GM03348 (cell line): ENCODE results near the gene DNMBP.
"Not testable (repeated sequence)": the region's sequence is repeated elsewhere in the genome, so short reads cannot be mapped to it uniquely, and the experiment has no call there.

Experiments
- DNase-seq: peaks from one replicate; pipeline ENCODE4 v3.0.0; 2012; ENCODE audit warnings: low spot score

Gene DNMBP

DNA sequence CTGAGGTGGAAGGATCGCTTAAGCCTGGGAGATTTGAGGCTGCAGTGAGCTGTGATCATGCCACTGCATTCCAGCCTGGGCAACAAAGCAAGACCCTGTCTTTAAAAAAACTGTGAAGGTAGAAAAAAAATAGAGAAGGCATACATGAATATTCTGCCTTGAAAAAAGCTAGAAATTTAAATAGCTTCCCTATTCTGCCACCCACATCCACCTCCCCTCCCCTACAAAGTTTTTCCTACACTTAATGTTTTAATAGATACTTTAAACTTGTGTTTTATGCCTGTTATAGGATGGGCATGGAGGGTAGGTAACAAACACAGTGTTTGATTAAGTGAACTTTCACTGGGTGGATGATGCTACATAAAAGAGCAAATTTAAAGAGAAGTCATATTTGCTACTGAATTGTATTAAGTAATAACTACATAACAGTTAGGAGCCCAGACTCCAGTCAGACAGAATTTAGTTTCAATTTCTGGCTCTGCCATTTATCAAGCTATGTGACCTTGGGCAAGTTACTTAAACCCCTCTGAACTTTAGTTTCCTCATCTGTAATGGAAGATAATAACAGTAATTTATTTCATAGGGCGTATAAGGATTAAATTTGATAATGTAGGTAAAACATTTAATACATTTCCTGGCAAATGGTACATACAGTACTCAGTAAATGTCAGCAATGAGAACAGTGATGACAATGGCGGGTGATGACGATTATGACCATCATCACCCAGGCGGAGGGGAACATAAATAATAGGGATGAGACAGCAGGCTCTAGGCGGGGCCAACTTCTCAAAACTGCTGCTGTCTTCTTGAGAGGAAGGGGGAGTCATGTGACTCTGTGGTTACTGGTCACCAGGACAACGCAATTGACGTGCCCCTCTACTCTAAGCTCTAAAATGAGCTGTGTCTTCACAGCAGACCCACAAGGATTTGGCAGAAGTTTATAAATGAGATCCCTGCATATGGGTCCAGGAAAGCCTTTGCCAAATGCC is 15.8 kb downstream of the DNMBP start:
- DNase-seq: peak; percentile 67

DNA sequence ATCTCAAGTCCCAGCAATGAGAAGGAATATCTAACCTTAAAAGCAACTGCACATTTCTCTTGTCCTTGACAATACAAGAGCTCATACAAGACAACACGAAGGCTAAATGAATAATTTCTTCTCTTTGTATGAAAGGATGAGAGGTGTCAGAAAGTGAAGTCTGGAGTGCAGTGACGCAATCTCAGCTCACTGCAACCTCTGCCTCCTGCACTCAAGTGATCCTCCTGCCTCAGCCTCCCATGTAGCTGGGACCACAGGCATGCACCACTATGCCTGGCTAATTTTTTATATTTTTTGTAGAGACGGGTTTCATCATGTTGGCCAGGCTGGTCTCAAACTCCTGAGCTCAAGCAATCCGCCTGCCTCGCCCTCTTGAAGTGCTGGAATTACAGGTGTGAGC is 24.1 kb downstream of the DNMBP start:
- not testable (repeated sequence) for DNase-seq

DNA sequence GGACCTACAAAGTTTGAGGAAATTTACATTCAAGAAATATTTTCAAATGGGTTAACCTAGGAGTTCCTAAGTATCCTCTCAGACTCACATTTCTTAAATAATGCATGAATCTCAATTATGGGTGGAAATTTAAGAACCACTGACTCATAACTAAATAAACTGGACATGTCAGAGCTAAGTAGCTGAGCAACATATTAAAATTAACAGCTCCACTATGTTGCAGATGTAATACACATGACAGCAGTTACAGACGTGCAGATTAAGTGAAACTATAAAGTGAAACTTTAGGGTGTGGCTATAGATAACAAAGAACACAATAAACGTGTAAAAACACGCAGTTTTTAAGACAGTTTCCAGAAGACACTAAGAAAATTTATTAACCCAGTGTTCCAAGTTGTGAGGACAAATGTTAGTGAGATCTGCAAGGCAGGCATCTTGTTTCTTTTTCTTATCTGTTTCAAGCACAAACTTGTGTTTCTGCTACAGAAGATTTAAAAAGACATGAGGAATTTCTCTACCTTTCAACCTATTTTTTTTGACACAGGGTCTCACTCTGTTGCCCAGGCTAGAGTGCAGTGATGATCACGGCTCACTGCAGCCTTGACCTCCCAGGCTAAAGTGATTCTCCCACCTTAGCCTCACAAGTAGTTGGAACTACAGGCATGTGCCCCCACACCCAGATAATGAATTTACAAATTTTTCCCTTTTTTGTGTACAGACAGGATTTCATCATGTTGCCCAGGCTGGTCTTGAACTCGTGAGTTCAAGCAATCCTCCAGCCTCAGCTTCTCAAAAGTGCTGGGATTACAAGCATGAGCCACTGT is 25.3 kb downstream of the DNMBP start:
- no peak for DNase-seq

DNA sequence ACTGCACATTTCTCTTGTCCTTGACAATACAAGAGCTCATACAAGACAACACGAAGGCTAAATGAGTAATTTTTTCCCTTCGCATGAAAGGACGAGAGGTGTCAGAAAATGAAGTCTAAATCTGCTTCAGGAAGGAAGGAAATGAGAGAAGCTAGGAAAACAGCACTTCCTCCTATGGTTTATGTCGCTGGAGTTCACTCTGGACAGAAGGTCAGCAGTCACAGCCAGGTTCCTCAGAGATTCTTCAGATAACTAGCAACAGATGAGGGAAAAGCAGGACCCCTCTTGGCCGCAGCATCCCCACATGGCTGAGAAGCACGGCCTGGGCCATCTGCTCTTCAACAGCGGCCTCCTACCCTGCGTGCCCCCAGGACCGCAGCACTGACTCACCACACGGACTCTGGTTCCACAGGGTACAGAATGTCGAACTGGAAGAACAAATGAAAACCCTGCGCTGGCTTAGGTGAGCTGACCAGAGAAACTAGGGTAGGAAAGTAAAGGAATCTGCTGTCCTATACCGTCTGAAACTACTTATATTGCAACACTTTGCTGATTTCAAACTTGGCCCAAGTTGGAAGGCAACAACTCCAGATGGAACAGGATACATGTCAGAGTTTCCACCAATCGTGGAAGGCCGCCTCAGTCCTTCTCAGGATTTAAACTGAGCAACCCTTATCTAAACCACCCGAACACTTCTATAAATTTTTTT is 26.3 kb downstream of the DNMBP start:
- DNase-seq: peak; percentile 78

DNA sequence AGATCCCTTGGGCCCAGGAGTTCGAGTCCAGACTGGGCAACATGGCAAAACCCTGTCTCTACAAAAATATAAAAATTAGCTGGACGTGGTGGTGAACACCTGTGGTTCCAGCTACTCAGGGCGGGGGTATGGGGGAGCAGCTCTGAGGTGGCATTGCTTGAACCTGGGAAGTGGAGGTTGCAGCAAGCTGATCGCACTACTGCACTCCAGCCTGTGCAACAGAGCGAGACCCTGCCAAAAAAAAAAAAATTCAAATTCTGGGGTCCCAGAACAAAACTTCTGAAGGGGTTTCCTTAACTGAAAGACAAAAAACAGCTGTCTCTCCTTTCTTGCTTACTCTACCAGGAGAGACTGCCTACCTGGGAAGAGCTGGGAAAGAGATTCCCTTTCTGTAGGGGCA is 27.0 kb downstream of the DNMBP start:
- DNase-seq: no peak

DNA sequence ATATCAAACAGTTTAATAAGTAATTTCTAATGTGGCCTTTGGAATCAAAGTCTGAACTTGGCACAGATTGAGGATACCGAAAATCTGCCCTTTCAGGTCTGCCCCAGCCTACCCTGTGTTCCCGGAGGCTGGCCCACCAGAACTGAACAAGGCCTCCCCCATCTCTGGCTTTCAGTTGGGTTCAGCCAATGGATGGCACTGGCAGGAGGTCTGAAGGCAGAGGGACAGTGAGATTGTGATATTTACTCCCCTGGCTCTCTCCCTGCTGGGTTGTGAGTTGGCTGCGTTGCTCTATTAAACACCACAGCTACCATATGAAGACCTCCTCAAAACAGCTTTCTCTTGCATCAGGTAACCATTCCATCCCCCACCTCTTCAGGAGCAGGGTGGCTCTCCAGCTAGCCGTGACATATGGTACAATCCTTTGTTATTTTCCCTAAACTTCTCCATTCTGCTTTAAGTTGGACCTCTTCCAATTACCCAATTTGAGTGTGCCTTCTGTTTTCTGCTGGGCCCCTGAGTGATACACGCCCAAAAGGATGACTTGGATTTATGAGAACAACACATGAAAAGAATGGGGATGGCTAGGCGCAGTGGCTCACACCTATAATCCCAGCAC is 28.1 kb downstream of the DNMBP start:
- DNase-seq: no peak

DNA sequence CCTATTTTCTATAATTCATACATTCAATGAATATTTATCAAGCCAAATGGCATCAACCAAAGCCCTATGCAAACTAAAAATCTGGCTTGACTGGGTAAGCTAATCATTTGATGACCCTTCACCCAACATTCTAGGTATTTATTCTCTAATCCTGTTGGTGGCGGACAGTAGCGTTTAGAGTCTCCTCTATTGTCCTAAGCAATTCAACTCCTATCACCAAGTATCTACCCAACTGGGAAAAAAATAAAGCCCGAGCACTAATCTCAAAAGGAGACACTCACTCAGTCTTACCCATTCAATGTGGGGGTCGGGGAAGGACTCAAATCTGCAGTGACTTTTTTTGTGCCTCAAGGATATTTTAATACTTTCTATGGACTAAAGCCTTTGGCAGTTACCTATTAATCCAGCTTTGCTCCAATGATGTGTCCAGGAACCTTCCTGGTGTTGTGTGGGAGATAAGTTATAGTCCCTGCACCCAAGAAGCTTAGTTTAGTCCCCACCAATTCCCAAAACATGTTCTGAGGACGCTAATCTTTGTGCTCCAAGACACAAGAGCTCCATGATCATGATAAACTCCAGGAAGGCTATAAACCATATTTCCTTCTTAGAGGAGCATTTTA is 30.6 kb downstream of the DNMBP start:
- DNase-seq: no peak

DNA sequence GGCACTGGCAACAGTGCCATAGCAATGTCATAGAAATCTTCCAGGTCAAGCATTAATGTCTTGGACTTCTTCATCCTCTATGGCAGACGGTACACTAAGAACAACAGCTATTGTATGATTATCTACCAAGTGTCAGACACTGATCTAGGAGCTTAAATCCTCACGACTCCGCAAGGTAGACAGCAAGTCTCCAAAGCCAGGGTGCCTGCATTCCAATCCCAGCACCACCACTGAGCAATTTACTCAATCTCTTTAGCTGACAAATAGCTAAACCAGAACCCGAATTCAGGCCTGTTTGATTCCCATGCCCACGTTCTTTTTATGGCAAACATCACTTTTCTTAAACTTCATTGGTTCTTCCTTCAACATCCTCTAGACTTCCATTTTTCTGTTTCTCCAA is 31.8 kb downstream of the DNMBP start:
- DNase-seq: no peak

DNA sequence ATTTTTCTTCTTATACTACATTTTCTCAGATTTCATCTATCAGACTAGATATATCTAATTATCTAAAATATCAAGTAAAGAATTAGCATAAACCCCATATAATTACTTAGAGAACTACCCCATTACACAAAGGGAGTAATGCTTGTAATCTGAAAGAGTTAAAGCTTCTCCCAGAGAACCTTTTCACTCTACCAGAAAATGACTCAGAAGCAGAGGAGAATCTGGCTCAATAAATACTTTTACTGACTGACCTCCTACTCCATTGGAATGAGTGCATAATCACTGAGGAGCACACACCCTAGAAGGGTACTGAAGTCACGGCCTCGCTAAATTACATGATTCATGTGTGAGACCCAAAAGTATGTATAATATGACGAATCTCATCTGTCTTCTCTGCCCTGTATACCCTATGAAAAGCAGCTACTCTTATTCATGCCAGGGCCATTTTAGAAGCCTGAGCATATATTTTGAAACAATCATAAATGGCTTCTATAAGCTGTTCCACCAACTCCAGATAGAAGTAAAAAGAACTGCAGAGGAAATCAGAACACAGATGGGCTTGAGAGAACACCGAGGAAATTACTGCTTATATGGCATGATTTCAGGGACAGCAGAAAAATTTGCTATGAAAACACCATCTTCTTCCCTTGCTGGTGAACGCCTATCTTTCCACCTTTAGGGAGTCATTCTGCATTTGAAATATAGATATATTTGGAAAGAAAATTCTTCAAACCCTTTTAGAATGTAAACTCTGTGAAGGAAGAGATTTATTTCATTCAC is 32.7 kb downstream of the DNMBP start:
- peak; percentile 83 for DNase-seq

DNA sequence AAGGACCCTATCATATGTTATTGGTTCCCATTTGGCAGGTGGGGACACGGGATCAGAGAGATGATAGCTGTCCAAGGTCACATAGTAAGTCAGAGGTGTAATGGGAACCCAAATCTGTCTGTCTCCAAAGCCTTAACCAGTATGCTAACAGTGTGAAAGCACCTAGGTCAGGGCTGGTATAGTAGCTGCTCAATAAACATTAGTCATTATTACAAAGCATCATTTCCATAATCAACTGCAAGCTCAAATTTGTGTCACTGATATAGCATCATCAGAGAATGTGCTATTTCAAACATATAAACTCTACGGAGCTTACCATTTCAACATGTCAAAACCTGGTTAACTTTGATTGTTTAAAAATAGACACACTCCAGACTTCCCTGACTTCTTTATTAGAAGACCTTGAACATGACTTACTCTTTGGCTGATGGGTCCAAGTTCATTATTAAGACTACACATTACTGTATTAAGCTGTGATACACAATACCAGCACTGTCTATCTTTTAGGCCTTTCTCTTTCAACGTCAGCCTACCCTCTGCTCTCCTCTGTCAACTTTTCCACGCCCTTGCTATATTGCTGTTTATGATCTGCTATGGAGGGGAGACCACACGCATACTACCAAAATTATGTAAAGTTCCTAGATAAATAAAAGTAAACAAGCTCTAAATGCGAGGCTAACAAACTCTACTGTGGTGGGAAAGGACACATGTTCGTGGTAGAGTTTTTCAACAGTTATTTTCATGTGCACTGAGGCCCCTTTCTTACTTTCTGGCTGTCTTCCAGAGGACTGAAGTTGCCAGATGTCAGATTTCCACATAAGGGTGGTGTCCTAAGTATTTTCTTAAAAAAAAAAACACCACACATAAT is 33.6 kb downstream of the DNMBP start:
- peak; percentile 29 for DNase-seq

DNA sequence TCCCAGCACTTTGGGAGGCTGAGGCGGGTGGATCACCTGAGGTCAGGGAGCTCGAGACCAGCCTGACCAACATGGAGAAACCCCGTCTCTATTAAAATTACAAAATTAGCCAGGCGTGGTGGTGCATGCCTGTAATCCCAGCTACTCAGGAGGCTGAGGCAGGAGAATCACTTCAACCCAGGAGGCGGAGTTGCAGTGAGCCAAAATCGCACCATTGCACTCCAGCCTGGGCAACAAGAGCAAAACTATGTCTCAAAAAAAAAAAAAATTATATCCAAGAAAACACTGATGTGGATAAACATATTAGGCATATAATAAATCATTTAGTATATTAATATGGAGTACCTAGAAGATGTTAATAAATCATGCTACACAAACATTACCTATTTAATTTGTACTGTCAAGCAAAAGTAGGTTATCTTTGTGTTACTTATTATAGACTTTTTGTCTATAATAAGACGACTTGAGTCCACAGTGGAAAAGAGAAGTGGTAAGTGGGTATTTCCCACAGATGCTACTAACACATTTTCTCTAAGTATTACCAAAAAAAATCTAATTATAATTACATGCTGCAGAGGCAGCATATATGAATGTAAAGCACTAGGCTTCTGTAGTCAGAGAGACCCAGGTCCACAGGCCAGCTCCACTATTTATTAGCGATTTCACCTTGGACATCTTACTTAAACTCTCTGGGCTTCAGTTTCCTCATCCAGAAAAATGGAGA is 34.5 kb downstream of the DNMBP start:
- no peak for DNase-seq

DNA sequence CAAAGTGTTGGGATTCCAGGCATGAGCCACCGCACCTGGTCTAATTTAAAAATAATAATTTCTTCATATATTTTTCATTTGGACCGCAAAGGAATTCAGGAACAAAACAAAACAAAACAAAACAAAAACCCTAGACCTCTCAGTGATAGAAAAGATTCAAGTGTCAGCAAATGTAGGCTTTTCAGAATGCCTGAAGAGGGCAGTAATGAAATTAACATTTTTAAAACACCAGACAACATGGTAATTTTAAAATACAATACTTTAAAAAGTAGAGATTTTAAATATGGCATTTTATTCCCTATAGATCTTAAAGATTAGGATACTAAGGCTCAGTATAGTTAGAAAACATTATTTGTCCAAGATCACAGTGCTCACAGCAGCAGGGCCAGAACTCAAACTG is 36.6 kb downstream of the DNMBP start:
- DNase-seq: no peak

DNA sequence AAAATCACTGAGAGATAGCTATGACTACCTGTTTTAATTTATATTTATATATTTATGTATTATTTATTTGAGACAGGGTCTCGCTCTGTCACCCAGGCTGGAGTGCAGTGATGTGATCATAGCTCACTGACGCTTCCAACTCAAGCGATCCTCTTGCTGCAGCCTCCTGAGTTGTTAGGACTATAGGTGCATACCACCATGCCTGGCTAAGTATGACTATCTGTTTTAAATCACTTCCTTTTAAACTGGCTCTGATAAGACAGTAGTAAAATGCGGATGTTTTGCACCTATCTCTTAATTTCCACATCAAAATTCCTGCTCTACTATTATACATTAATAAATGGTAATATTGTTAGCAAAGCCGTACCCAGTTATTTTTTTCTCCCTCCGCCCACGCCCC is 41.8 kb downstream of the DNMBP start:
- no peak for DNase-seq

DNA sequence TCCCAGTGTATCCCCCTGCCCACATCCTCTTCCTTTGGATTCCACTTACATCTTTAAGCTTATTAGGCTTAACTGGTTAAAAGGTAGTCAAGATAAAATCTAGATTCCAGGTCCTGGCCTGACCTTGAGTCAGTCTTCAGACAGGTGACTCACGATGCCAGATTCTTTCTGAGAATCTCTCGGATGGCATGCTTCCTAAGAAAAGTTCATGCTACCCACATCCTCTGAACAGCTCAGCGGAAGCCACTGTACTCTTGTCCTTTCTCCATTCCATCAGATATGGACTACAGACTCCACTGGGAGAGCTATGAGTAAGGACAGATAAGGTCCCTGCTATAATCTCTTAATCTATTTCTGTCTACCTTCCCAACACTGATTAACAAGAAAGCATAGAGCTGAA is 43.4 kb downstream of the DNMBP start:
- peak; percentile 69 for DNase-seq

DNA sequence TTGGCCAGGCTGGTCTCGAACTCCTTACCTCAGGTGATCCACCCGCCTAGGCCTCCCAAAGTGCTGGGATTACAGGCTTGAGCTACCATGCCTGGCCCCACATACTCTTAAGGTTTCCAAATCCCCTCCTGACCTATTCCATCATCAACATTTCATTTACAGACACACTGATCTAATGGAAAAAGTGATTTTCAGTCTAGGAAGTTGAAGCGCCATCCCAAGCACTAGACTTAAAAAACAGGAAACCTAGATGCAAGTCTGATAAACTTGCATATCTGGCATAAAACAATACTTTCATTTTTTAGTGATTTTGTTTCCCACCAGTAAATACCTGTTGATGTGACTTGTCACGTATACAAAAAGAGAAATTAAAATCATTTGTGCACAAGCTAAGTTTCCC is 44.0 kb downstream of the DNMBP start:
- no peak for DNase-seq

DNA sequence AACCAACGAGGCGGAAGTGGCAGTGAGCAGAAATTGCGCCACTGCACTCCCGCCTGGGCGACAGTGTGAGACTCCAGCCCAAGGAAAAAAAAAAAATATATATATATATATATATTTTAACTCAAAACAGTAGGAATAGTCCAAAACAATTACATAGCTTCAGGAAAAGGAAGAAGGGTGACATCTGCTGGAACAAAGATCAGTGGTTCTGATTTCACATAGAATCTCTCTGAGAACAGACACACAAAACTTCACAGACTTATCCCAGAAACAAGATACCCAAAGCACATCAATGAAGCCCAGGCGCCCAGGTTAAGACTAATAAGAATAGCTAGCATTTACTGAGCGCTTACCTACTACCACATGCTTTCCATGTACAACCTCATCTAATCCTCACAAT is 45.0 kb downstream of the DNMBP start:
- DNase-seq: no peak

DNA sequence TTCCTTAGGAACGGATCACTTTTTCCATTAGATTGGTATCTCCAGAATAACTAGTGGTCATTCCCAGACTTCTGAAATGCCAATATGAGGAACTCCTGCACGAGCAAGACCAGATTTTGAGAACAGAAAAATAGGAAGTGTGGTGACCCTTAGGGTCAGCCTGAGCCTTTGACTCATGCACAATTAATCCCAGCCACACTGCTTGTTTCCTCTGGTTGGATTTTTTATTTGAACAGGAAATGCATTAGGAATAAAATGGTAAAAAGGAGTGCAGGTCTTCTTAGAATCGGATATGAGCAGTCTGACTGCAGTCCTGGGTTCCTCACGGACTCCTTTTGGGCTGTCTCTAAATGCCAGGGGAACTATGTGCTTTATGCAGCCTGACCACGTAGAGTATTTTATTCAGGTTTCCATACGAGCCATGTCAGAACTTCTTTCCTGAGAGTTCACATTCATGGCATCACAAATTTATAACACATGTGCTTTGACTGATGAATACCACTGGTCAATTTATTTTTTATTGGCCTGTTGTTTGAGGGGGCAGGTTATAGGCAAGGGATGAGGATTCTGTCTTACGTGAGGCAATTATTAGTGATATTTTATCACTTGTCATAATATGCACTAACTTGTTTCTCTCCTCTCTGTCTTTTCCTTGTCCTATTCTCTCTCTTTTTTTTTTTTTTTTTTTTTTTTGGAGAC is 46.1 kb downstream of the DNMBP start:
- DNase-seq: not testable (repeated sequence)

DNA sequence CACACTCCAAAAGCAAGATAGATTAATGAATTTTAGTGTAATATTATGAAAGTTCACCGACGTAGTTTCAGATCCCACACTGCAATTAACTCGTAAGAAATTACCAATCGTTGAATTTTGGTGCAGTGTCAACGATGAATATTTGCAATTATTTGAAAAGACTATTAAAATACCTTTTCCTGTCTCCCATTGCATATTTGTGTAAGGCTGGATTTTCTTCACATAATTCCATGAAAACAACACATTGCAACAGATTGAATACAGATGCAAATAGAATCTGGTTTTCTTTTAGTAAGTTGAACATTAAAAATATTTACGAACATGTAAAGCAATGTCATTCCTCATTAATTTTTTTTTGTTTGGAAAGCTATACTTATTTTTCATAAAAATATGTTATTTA is 50.9 kb downstream of the DNMBP start:
- no peak for DNase-seq
